VCaP (cell line): ENCODE results near the gene PTPRD.
A peak's percentile ranks its signal among the peaks of the same experiment; 100 is the strongest.
"Not testable (repeated sequence)": the region's sequence is repeated elsewhere in the genome, so short reads cannot be mapped to it uniquely, and the experiment has no call there.

Experiments used
- H3K27ac ChIP-seq: fragments of 450-650 bp; 2 replicates; pipeline ENCODE4 v1.5.1; 2017
- CTCF ChIP-seq: fragments of 450-650 bp; conservative IDR thresholded peaks from 2 replicates; pipeline ENCODE4 v1.5.1; 2017; ENCODE audit warnings: mild to moderate bottlenecking, moderate library complexity

The PTPRD gene

GRCh38 chr9:10488937-10489336 is 123.9 kb downstream of the PTPRD start:
- H3K27ac ChIP-seq: no peak overlapping the region
- no peak for TF ChIP-seq CTCF

- peak; percentile 67 for TF ChIP-seq CTCF
- H3K27ac ChIP-seq: no peak overlapping the region
These were observed 133.6 kb downstream of the PTPRD start for GRCh38 chr9:10479172-10479571.

- H3K27ac ChIP-seq: not testable (repeated sequence)
These were observed 163.6 kb downstream of the PTPRD start for GRCh38 chr9:10449201-10449617.

GRCh38 chr9:10447036-10447435 is 165.8 kb downstream of the PTPRD start:
- no peak for TF ChIP-seq CTCF
- H3K27ac ChIP-seq: no peak overlapping the region

- TF ChIP-seq CTCF: no peak
- H3K27ac ChIP-seq: no peak overlapping the region
These were observed 169.0 kb downstream of the PTPRD start for GRCh38 chr9:10443868-10444204.

- H3K27ac ChIP-seq: no peak overlapping the region
- TF ChIP-seq CTCF: no peak
These were observed 169.5 kb downstream of the PTPRD start for GRCh38 chr9:10443181-10443867.

- H3K27ac ChIP-seq: no peak overlapping the region
- no peak for TF ChIP-seq CTCF
These were observed 173.8 kb downstream of the PTPRD start for GRCh38 chr9:10438955-10439354.

GRCh38 chr9:10436756-10437155 is 176.0 kb downstream of the PTPRD start:
- TF ChIP-seq CTCF: no peak
- no peak overlapping the region for H3K27ac ChIP-seq
